Endothelial cell of umbilical vein (primary cell): Measurements from ENCODE around the gene TRABD. TPM values are rescaled to one million over a fixed set of nuclear protein-coding genes. Genes with fewer than 3 reads are reported as not detected.

Source experiments
- BruUV-seq: library from RNA; stranded (reverse); fragments of 400-500 nt; replicated peaks from 2 replicates; lab custom pipeline; 2021; lab: Mats Ljungman, UMichigan
- CTCF ChIA-PET: fragments of 300-600, 350-600 bp; sonication (Branson Sonifier 250); formaldehyde crosslinking; loops from one replicate; lab custom pipeline; 2021; ENCODE audit warnings: antibody characterized with exemption, inconsistent platforms; lab: Charles Lee
- POLR2A ChIA-PET: fragments of 300-600, 350-600 bp; sonication (Branson Sonifier 250); formaldehyde crosslinking; loops from one replicate; lab custom pipeline; 2021; ENCODE audit warnings: antibody characterized with exemption, inconsistent platforms; lab: Charles Lee
- DNase-seq: peaks from one replicate; pipeline ENCODE4 v3.0.0-alpha.2; 2011; ENCODE audit warnings: low read depth, low spot score
- FAIRE-seq: peaks from 2 replicates; lab custom pipeline; 2011; peaks lifted over from hg19 to GRCh38; lab: Jason Lieb, UNC
- H2AFZ ChIP-seq: 2 replicates; pipeline ENCODE4 v1.6.0; 2012; ENCODE audit warnings: low read depth, low read length, control low read depth, inconsistent platforms
- H3K27ac ChIP-seq: 2 replicates; pipeline ENCODE4 v1.5.1; 2011; ENCODE audit warnings: low read depth, mild to moderate bottlenecking, control low read depth, low read length, moderate library complexity; ENCODE audit not compliant: insufficient read depth
- H3K27me3 ChIP-seq, 2 experiments: 2 replicates each; pipeline versions ENCODE4 v1.6.0 to v1.6.1; 2011; ENCODE audit warnings: low read length in 2 of 2, mixed read lengths in 1 of 2; ENCODE audit not compliant: control insufficient read depth in 2 of 2, insufficient read depth in 2 of 2
- H3K36me3 ChIP-seq, 2 experiments: 2 replicates in 1 of 2; 3 replicates in 1 of 2; pipeline ENCODE4 v1.5.1; 2011; ENCODE audit warnings: low read length in 2 of 2, mild to moderate bottlenecking in 1 of 2, moderate library complexity in 1 of 2; ENCODE audit not compliant: control insufficient read depth in 2 of 2, insufficient read depth in 2 of 2; ENCODE audit errors: extremely low read depth in 1 of 2
- H3K4me1 ChIP-seq: 3 replicates; pipeline ENCODE4 v1.5.1; 2011; ENCODE audit warnings: mild to moderate bottlenecking, low read length; ENCODE audit not compliant: control insufficient read depth, insufficient read depth; ENCODE audit errors: extremely low read depth
- H3K4me2 ChIP-seq: 2 replicates; pipeline ENCODE4 v1.6.1; 2011; ENCODE audit warnings: low read length, control low read depth, mixed read lengths; ENCODE audit not compliant: insufficient read depth
- H3K4me3 ChIP-seq, 3 experiments: fragments of 200-600 bp in 1 of 3; sonication (generic), shearing (Covaris generic) in 1 of 3; replicated peaks in 1 of 3; 2 replicates each; pipeline ENCODE4 v1.5.1; 2011 to 2016; ENCODE audit warnings: control low read depth in 3 of 3, low read length in 3 of 3, mild to moderate bottlenecking in 2 of 3, inconsistent platforms in 1 of 3, low read depth in 1 of 3, moderate library complexity in 1 of 3; ENCODE audit not compliant: insufficient read depth in 1 of 3
- H3K79me2 ChIP-seq: 2 replicates; pipeline ENCODE4 v1.6.0; 2012; ENCODE audit warnings: low read length, inconsistent platforms; ENCODE audit not compliant: control insufficient read depth, insufficient read depth
- H3K9ac ChIP-seq: replicated peaks from 2 replicates; pipeline ENCODE3; 2011; ENCODE audit warnings: low read length, control low read depth; ENCODE audit not compliant: insufficient read depth; ENCODE audit errors: extremely low read depth
- H3K9me1 ChIP-seq: replicated peaks from 3 replicates; pipeline ENCODE4 v1.6.0; 2011; ENCODE audit warnings: mild to moderate bottlenecking, low read length; ENCODE audit not compliant: control insufficient read depth, insufficient read depth; ENCODE audit errors: extremely low read depth
- H3K9me3 ChIP-seq: replicated peaks from 2 replicates; pipeline ENCODE4 v1.5.1; 2012; ENCODE audit warnings: low read length, inconsistent platforms; ENCODE audit not compliant: control insufficient read depth, insufficient read depth
- H4K20me1 ChIP-seq: replicated peaks from 2 replicates; pipeline ENCODE3; 2011; ENCODE audit warnings: mild to moderate bottlenecking, low read length; ENCODE audit not compliant: control insufficient read depth, insufficient read depth; ENCODE audit errors: extremely low read depth
- EZH2 ChIP-seq: IDR thresholded peaks from 2 replicates; pipeline ENCODE4 v1.6.1; 2012; ENCODE audit warnings: borderline replicate concordance, low read depth, mild to moderate bottlenecking, moderate library complexity, low read length, inconsistent platforms; ENCODE audit not compliant: severe bottlenecking
- FOS ChIP-seq: IDR thresholded peaks from 2 replicates; pipeline ENCODE4 v1.6.1; 2011; ENCODE audit warnings: mild to moderate bottlenecking, low read length, moderate library complexity, borderline replicate concordance; ENCODE audit not compliant: insufficient read depth
- GATA2 ChIP-seq: IDR thresholded peaks from 2 replicates; pipeline ENCODE4 v1.7.0; 2011; ENCODE audit warnings: low read depth, mild to moderate bottlenecking, moderate library complexity, mixed read lengths, low read length; ENCODE audit not compliant: insufficient read length, insufficient read depth
- JUN ChIP-seq: IDR thresholded peaks from 2 replicates; pipeline ENCODE4 v1.6.1; 2011; ENCODE audit warnings: borderline replicate concordance, low read depth; ENCODE audit not compliant: insufficient read length, insufficient read depth
- MYC ChIP-seq: IDR thresholded peaks from one replicate; pipeline ENCODE4 v1.6.1; 2011; ENCODE audit warnings: mild to moderate bottlenecking, low read depth, low read length
- POLR2A ChIP-seq: IDR thresholded peaks from 2 replicates; pipeline ENCODE4 v1.6.1; 2012; ENCODE audit warnings: low read depth, mild to moderate bottlenecking, control low read depth, low read length
- POLR2AphosphoS5 ChIP-seq: IDR thresholded peaks from 2 replicates; pipeline ENCODE4 v1.6.1; 2012; ENCODE audit warnings: low read depth, mild to moderate bottlenecking, control low read depth, low read length, moderate library complexity; ENCODE audit not compliant: insufficient read depth
- dilution Hi-C: fragments of 300-500 bp; cut with MboI; formaldehyde crosslinking; loops from one replicate; pipeline ENCODE4 v1.15.0; 2019; ENCODE audit warnings: low sequenced_read_pairs; ENCODE audit not compliant: extremely low pct_ligation_motif_present
- intact Hi-C: fragments of 100-400 bp; cut with micrococcal nuclease; formaldehyde crosslinking; loops from one replicate; pipeline ENCODE4 v1.10.0; 2022
- polyA plus RNA-seq, 4 experiments: library from polyadenylated mRNA; depleted of rRNA in 3 of 4; stranded (reverse) in 3 of 4; unstranded in 1 of 4; fragments of >200 nt; gene quantifications; 2 replicates each; pipeline versions ENCODE4 v1.2.1 to v1.2.3, GENCODE V29; 2011 to 2012; ENCODE audit warnings: missing spikeins in 1 of 4
- total RNA-seq: library from RNA; stranded (reverse); gene quantifications from 2 replicates; pipeline ENCODE4 v1.2.3, GENCODE V29; 2021
- TF ChIP-seq, protein P1 (sequence below): IDR thresholded peaks from 2 replicates; pipeline ENCODE4 v1.6.1; 2011; ENCODE audit not compliant: insufficient read depth, insufficient read length
- TF ChIP-seq, protein P2 (sequence below), 2 donors: IDR thresholded peaks; 1 replicate in 1 of 2; 2 replicates in 1 of 2; pipeline ENCODE4 v1.5.1; 2011; ENCODE audit warnings: low read length in 2 of 2, mild to moderate bottlenecking in 2 of 2, moderate library complexity in 2 of 2, control low read depth in 1 of 2, inconsistent platforms in 1 of 2, low read depth in 1 of 2; ENCODE audit not compliant: insufficient read depth in 1 of 2; ENCODE audit errors: extremely low read depth in 1 of 2

The TRABD gene
- total and polyA plus RNA-seq, 2 donors (not counting 3 experiments of a cell fraction or from before 2014, with no cell fraction given) = 46.8 to 48.4 TPM

DNA sequence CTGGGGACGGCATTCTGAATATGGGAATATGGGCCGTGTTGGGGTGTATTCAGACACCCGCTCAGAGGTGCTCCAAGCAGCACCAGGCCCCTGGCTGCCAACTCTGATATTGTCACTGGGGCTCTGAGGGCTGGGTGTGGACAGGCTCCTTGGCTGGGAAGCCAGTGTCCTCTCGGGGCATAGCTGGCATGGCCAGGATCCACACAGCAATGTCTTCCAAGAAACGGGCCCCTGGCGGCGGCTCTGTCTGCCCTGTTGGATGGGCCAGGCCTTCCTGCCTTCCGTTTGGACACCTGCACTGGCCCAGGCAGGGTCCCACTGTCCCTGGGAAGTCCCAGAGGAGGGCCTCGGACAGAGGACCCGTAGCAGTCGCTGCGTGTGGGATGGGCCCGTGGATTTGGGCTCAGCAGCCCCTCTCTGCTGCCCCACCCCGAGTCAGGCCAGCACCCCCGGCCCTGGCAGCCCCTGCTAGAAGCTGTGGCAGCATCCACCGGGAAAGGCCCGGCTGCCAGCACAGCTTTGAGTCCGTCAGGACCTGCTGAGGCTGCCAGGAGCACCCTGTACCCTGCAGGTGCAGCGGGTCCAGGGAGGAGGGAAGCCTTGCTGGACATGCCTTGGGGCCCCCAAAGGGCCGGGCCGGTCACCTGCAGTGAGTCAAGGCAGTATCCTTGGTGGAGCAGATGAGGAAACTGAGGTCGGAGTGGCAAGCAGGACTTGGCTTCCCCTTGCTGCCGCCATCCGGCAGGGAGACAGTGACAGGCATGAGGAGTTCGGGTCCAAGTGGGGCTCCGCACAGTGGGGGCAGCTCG is 11.1 kb upstream of the TRABD start:
- no peaks in the 10 kb centered on the region for H3K9me3 ChIP-seq
- H3K9ac ChIP-seq = no peak overlapping the region
- BruUV-seq = no TSS peak
- no peaks in the 10 kb centered on the region for H4K20me1 ChIP-seq
- TF ChIP-seq JUN = no peak
- TF ChIP-seq, protein P1, sequence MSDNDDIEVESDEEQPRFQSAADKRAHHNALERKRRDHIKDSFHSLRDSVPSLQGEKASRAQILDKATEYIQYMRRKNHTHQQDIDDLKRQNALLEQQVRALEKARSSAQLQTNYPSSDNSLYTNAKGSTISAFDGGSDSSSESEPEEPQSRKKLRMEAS = no peak
- no peak for TF ChIP-seq FOS
- TF ChIP-seq POLR2A = no peak
- TF ChIP-seq, protein P2, sequence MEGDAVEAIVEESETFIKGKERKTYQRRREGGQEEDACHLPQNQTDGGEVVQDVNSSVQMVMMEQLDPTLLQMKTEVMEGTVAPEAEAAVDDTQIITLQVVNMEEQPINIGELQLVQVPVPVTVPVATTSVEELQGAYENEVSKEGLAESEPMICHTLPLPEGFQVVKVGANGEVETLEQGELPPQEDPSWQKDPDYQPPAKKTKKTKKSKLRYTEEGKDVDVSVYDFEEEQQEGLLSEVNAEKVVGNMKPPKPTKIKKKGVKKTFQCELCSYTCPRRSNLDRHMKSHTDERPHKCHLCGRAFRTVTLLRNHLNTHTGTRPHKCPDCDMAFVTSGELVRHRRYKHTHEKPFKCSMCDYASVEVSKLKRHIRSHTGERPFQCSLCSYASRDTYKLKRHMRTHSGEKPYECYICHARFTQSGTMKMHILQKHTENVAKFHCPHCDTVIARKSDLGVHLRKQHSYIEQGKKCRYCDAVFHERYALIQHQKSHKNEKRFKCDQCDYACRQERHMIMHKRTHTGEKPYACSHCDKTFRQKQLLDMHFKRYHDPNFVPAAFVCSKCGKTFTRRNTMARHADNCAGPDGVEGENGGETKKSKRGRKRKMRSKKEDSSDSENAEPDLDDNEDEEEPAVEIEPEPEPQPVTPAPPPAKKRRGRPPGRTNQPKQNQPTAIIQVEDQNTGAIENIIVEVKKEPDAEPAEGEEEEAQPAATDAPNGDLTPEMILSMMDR (IDR thresholded peaks at IDR 0.05; ENCODE audit: extremely low read depth in 1 of 2, insufficient read depth in 1 of 2, low read depth in 1 of 2, low read length in 2 of 2) = no peak
- TF ChIP-seq EZH2 = no peak
- no peak for TF ChIP-seq MYC
- no peak for TF ChIP-seq GATA2
- no peak for TF ChIP-seq POLR2AphosphoS5
- dilution Hi-C loops = no loop called here
- peaks cover 4% of the 10 kb centered on the region for H3K4me1 ChIP-seq
- FAIRE-seq (no peak), DNase-seq (no peak)
- no peak overlapping the region for H3K27ac ChIP-seq
- no peak overlapping the region for H2AFZ ChIP-seq
- no peaks in the 10 kb centered on the region for H3K36me3 ChIP-seq
- no peaks in the 10 kb centered on the region for H3K79me2 ChIP-seq
- CTCF ChIA-PET = no interaction called here
- H3K9me1 ChIP-seq = no peaks in the 10 kb centered on the region
- H3K4me3 ChIP-seq = no peak overlapping the region
- intact Hi-C loops = no loop called here
- POLR2A ChIA-PET = no interaction called here
- H3K27me3 ChIP-seq = no peaks in the 10 kb centered on the region
- H3K4me2 ChIP-seq = no peak overlapping the region
